Keratinocyte (primary cell): ENCODE results near the gene RNF39. TPM values are rescaled to one million over a fixed set of nuclear protein-coding genes. Genes with fewer than 3 reads are reported as not detected.

ENCODE experiments used
- DNase-seq: peaks from one replicate; pipeline ENCODE4 v3.0.0-alpha.2; 2011; ENCODE audit warnings: low read depth, missing footprints, low spot score
- FAIRE-seq: peaks from 2 replicates; lab custom pipeline; 2011; peaks lifted over from hg19 to GRCh38; lab: Jason Lieb, UNC
- H2AFZ ChIP-seq: 2 replicates; pipeline ENCODE4 v1.6.0; 2012; ENCODE audit warnings: low read length, control low read depth, inconsistent platforms; ENCODE audit not compliant: control insufficient read depth
- H3K27ac ChIP-seq: 2 replicates; pipeline ENCODE4 v1.5.1; 2011; ENCODE audit warnings: low read length; ENCODE audit not compliant: control insufficient read depth, insufficient read depth
- H3K27me3 ChIP-seq: 3 replicates; pipeline ENCODE4 v1.6.0; 2011; ENCODE audit warnings: low read length; ENCODE audit not compliant: control insufficient read depth, insufficient read depth; ENCODE audit errors: extremely low read depth
- H3K36me3 ChIP-seq, 2 experiments: 2 replicates in 1 of 2; 3 replicates in 1 of 2; pipeline ENCODE4 v1.5.1; 2011; ENCODE audit warnings: low read length in 2 of 2, mild to moderate bottlenecking in 1 of 2; ENCODE audit not compliant: control insufficient read depth in 2 of 2, insufficient read depth in 2 of 2; ENCODE audit errors: extremely low read depth in 1 of 2
- H3K4me1 ChIP-seq: 3 replicates; pipeline ENCODE4 v1.5.1; 2011; ENCODE audit warnings: low read length; ENCODE audit not compliant: control insufficient read depth, insufficient read depth; ENCODE audit errors: extremely low read depth
- H3K4me2 ChIP-seq: 3 replicates; pipeline ENCODE4 v1.6.0; 2011; ENCODE audit warnings: low read depth, low read length; ENCODE audit not compliant: control insufficient read depth, insufficient read depth; ENCODE audit errors: extremely low read depth
- H3K4me3 ChIP-seq, 3 experiments: fragments of 200-600 bp in 1 of 3; sonication (generic) in 1 of 3; 2 replicates in 2 of 3; 3 replicates in 1 of 3; pipeline ENCODE4 v1.5.1; 2011 to 2016; ENCODE audit warnings: low read length in 3 of 3, mild to moderate bottlenecking in 3 of 3, control low read depth in 2 of 3, inconsistent platforms in 1 of 3, low read depth in 1 of 3, mixed read lengths in 1 of 3, mixed run types in 1 of 3, moderate library complexity in 1 of 3; ENCODE audit not compliant: control insufficient read depth in 2 of 3, insufficient read depth in 2 of 3; ENCODE audit errors: extremely low read depth in 1 of 3
- H3K79me2 ChIP-seq: 2 replicates; pipeline ENCODE4 v1.6.0; 2012; ENCODE audit warnings: low read length; ENCODE audit not compliant: control insufficient read depth, insufficient read depth
- H3K9ac ChIP-seq: 3 replicates; pipeline ENCODE4 v1.6.0; 2011; ENCODE audit warnings: low read length; ENCODE audit not compliant: control insufficient read depth, insufficient read depth; ENCODE audit errors: extremely low read depth
- H3K9me1 ChIP-seq: 3 replicates; pipeline ENCODE4 v1.6.0; 2011; ENCODE audit warnings: low read length; ENCODE audit not compliant: control insufficient read depth, insufficient read depth; ENCODE audit errors: extremely low read depth
- H3K9me3 ChIP-seq: 2 replicates; pipeline ENCODE4 v1.5.1; 2012; ENCODE audit warnings: low read depth, low read length; ENCODE audit not compliant: control insufficient read depth
- H4K20me1 ChIP-seq: 3 replicates; pipeline ENCODE4 v1.6.0; 2011; ENCODE audit warnings: low read length; ENCODE audit not compliant: control insufficient read depth, insufficient read depth; ENCODE audit errors: extremely low read depth
- CTCF ChIP-seq, 3 experiments: IDR thresholded peaks in 1 of 3; conservative IDR thresholded peaks in 1 of 3; optimal IDR thresholded peaks in 1 of 3; 2 replicates in 2 of 3; 3 replicates in 1 of 3; pipeline versions ENCODE3 to v1.5.1; 2011; ENCODE audit warnings: low read length in 3 of 3, mild to moderate bottlenecking in 3 of 3, moderate library complexity in 2 of 3, control low read depth in 1 of 3, inconsistent platforms in 1 of 3; ENCODE audit not compliant: insufficient read depth in 2 of 3; ENCODE audit errors: extremely low read depth in 1 of 3
- EZH2 ChIP-seq: IDR thresholded peaks from one replicate; pipeline ENCODE4 v1.6.1; 2012; ENCODE audit warnings: inconsistent platforms, mild to moderate bottlenecking, low read length, moderate library complexity
- dilution Hi-C: fragments of 300-500 bp; cut with MboI; formaldehyde crosslinking; loops from one replicate; pipeline ENCODE4 v1.7.0; 2020; ENCODE audit warnings: low sequenced_read_pairs; ENCODE audit not compliant: extremely low pct_ligation_motif_present
- polyA plus RNA-seq, 5 experiments: library from polyadenylated mRNA; depleted of rRNA in 3 of 5; stranded (reverse) in 3 of 5; stranded (forward) in 1 of 5; unstranded in 1 of 5; fragments of >200 nt; gene quantifications; 1 replicate in 1 of 5; 2 replicates in 3 of 5; 3 replicates in 1 of 5; pipeline versions ENCODE4 v1.2.1 to v1.2.3, GENCODE V29; 2011 to 2012; ENCODE audit warnings: missing spikeins in 2 of 5, low read depth in 1 of 5, low replicate concordance in 1 of 5

RNF39 gene
- polyA plus RNA-seq, 1 donor (not counting 4 experiments of a cell fraction or from before 2014, with no cell fraction given): 4.4 TPM

GRCh38 chr6:30067460-30068139 lies 8.0 kb downstream of the RNF39 start:
- H3K36me3 ChIP-seq: peaks cover 6 to 9% of the 10 kb centered on the region in 2 experiments
- peak overlapping the region; percentile 84 to 98 (median 97) for H3K4me3 ChIP-seq
- H3K4me2 ChIP-seq: peak overlapping the region; percentile 100
- peaks cover 24% of the 10 kb centered on the region for H3K79me2 ChIP-seq
- H3K27me3 ChIP-seq: no peaks in the 10 kb centered on the region
- FAIRE-seq (no peak), DNase-seq (no peak)
- no peaks in the 10 kb centered on the region for H3K9me1 ChIP-seq
- no peaks in the 10 kb centered on the region for H4K20me1 ChIP-seq
- H2AFZ ChIP-seq: peak overlapping the region; percentile 99
- H3K27ac ChIP-seq: peak overlapping the region; percentile 95
- TF ChIP-seq EZH2 (no peak), CTCF (optimal IDR thresholded peaks at IDR 0.05 in 1 of 3, IDR thresholded peaks at IDR 0.05 in 1 of 3, conservative IDR thresholded peaks at IDR 0.05 in 1 of 3; ENCODE audit: extremely low read depth in 1 of 3, insufficient read depth in 2 of 3, low read length in 3 of 3) (no peak)
- no peaks in the 10 kb centered on the region for H3K9me3 ChIP-seq
- H3K9ac ChIP-seq: peak overlapping the region; percentile 93
- dilution Hi-C loops: no loop called here
- H3K4me1 ChIP-seq: peaks cover 21% of the 10 kb centered on the region

DNA sequence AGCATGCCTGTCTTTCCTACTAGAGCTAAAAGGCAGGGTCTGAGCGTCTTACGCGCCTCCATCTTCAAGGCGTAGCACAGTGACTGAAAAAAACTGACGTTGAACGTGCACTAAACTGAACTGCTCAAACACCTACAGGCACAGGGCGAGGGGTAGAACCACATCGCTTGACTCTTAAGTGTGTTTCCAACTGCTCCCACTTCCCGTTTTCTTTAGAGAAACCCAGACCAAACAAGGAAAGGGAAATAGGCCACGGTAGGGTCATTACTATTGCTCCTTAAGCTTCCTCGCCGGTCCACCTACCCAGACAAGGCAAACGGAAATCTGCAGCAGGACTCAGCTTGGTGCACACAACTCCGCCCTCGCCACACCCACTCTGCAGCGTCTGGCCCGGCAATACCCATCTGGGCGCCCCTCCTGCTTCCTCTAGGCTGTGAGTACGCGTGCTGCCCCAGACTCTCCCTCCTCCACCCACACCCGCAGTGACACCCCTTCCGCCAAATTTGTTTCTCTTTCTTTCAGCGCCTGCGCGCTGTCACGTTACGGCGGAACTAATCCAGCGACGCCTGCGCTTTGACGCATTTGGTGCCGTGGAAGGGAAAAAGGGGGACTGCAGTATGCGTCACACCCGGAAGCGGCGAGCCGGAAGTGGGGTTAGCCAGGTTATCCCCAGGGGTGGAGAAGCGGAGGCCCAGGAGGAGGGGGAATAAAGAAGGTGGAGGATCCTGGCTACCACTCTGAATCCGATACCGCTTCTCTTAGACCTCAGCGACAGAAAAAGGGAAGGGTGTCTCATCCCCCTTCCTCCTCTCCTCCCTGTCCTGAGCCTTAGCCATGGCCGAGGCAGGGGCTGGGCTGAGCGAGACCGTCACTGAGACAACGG lies 8.8 kb downstream of the RNF39 start, which contains the start of gene PPP1R11:
Gene PPP1R11 (plus strand): TSS at position 622 of the 883 bp plus-strand sequence. CDS start 213 bp downstream, at position 835.
- Histone ChIP-seq H4K20me1 (no peaks in the 10 kb centered on the region), H3K4me1 (peaks cover 21% of the 10 kb centered on the region), H3K9me3 (no peaks in the 10 kb centered on the region), H3K9ac (peak within 1 kb of the TSS; percentile 93), H3K79me2 (peaks cover 29% of the 10 kb centered on the region), H3K9me1 (no peaks in the 10 kb centered on the region), H3K27me3 (no peaks in the 10 kb centered on the region), H3K27ac (peak within 1 kb of the TSS; percentile 95), H3K4me3 (peak within 1 kb of the TSS; percentile 84 to 98 (median 97)), H2AFZ (peak within 1 kb of the TSS; percentile 99), H3K36me3 (peaks cover 6 to 9% of the 10 kb centered on the region in 2 experiments), H3K4me2 (peak within 1 kb of the TSS; percentile 100)
- DNase-seq (peak; percentile 94), FAIRE-seq (peak; percentile 88)
- dilution Hi-C loops: no loop called here
- TF ChIP-seq EZH2 (no peak), CTCF (optimal IDR thresholded peaks at IDR 0.05 in 1 of 3, IDR thresholded peaks at IDR 0.05 in 1 of 3, conservative IDR thresholded peaks at IDR 0.05 in 1 of 3; ENCODE audit: extremely low read depth in 1 of 3, insufficient read depth in 2 of 3, low read length in 3 of 3) (no peak)
